PC-9 (cell line): ENCODE results near the gene SDCCAG8. TPM values are rescaled to one million over a fixed set of nuclear protein-coding genes. Genes with fewer than 3 reads are reported as not detected.

Experiments used
- BruUV-seq: library from RNA; stranded (reverse); fragments of 400-500 nt; replicated peaks from 2 replicates; lab custom pipeline; 2021; lab: Mats Ljungman, UMichigan
- CTCF ChIA-PET: fragments of 300-600 bp; sonication (Branson Sonifier 250); formaldehyde crosslinking; loops from one replicate; lab custom pipeline; 2022; ENCODE audit warnings: antibody characterized with exemption; lab: Charles Lee
- POLR2A ChIA-PET: fragments of 300-600 bp; sonication (Branson Sonifier 250); formaldehyde crosslinking; loops from one replicate; lab custom pipeline; 2022; ENCODE audit warnings: antibody characterized with exemption; ENCODE audit not compliant: unreplicated experiment; lab: Charles Lee
- DNase-seq, 2 experiments: peaks; one replicate each; pipeline versions ENCODE4 v3.0.0 to v3.0.0-alpha.2; 2015 to 2022; ENCODE audit warnings: mixed read lengths in 1 of 2
- H2AFZ ChIP-seq: fragments of 200-600 bp; sonication (generic); 2 replicates; pipeline ENCODE4 v1.8.1; 2017; ENCODE audit warnings: antibody characterized with exemption
- H3F3A ChIP-seq: fragments of 200-600 bp; sonication (generic); 2 replicates; pipeline ENCODE4 v1.8.1; 2017; ENCODE audit warnings: antibody characterized with exemption, mild to moderate bottlenecking, low read depth; ENCODE audit not compliant: insufficient read depth
- H3K27ac ChIP-seq: fragments of 200-600 bp; sonication (generic); 2 replicates; pipeline ENCODE4 v1.6.1; 2016; ENCODE audit warnings: mixed run types
- H3K27me3 ChIP-seq: fragments of 200-600 bp; sonication (generic); 2 replicates; pipeline ENCODE4 v1.6.1; 2016; ENCODE audit warnings: low read depth, mixed run types; ENCODE audit not compliant: insufficient read depth
- H3K36me3 ChIP-seq: fragments of 200-600 bp; sonication (generic); 2 replicates; pipeline ENCODE4 v1.6.1; 2016; ENCODE audit warnings: low read depth, mixed run types
- H3K4me1 ChIP-seq: fragments of 200-600 bp; sonication (generic); replicated peaks from 2 replicates; pipeline ENCODE4 v1.6.1; 2016; ENCODE audit warnings: mixed run types; ENCODE audit not compliant: insufficient read depth
- H3K4me2 ChIP-seq: fragments of 200-600 bp; sonication (generic); 2 replicates; pipeline ENCODE4 v1.6.1; 2017; ENCODE audit warnings: mixed run types
- H3K4me3 ChIP-seq: fragments of 200-600 bp; sonication (generic); 2 replicates; pipeline ENCODE4 v1.6.1; 2016; ENCODE audit warnings: mixed run types
- H3K79me2 ChIP-seq: fragments of 200-600 bp; sonication (generic); 2 replicates; pipeline ENCODE4 v1.6.1; 2017; ENCODE audit warnings: low read depth, mixed run types
- H3K9me2 ChIP-seq: fragments of 200-600 bp; sonication (generic); 2 replicates; pipeline ENCODE4 v1.8.1; 2017; ENCODE audit warnings: mild to moderate bottlenecking; ENCODE audit not compliant: insufficient read depth
- H3K9me3 ChIP-seq: fragments of 200-600 bp; sonication (generic); 2 replicates; pipeline ENCODE4 v1.8.1; 2016; ENCODE audit warnings: low read depth; ENCODE audit not compliant: insufficient read depth
- H4K20me1 ChIP-seq: fragments of 200-600 bp; sonication (generic); 2 replicates; pipeline ENCODE4 v1.8.1; 2017; ENCODE audit not compliant: insufficient read depth
- CTCF ChIP-seq: fragments of 200-600 bp; sonication (generic); conservative IDR thresholded peaks from 2 replicates; pipeline ENCODE4 v1.6.1; 2017; ENCODE audit warnings: mixed run types, antibody characterized with exemption, mild to moderate bottlenecking, moderate library complexity
- EZH2 ChIP-seq: fragments of 200-600 bp; sonication (generic); IDR thresholded peaks from 2 replicates; pipeline ENCODE4 v1.8.0; 2017; ENCODE audit warnings: antibody characterized with exemption, low read depth
- intact Hi-C: fragments of 100-400 bp; cut with micrococcal nuclease; formaldehyde crosslinking; loops from one replicate; pipeline ENCODE4 v1.10.0; 2022; ENCODE audit not compliant: unreplicated experiment
- total RNA-seq: library from RNA; stranded (reverse); gene quantifications from 2 replicates; pipeline ENCODE4 v1.2.3, GENCODE V29; 2021

The SDCCAG8 gene
- total RNA-seq, 1 experiment from 2014 or later, result 22.7 TPM

GRCh38 chr1:243499248-243499647, 243.4 kb downstream of the SDCCAG8 start:
- H3F3A ChIP-seq, result no peaks in the 10 kb centered on the region
- intact Hi-C loops, result no loop called here
- no peaks in the 10 kb centered on the region for H3K9me3 ChIP-seq
- H3K4me3 ChIP-seq, result no peak overlapping the region
- H3K9me2 ChIP-seq, result no peaks in the 10 kb centered on the region
- TF ChIP-seq EZH2 (no peak), CTCF (no peak)
- H3K36me3 ChIP-seq, result peaks cover 4% of the 10 kb centered on the region; the same call in 1 of the 2 replicates
- POLR2A ChIA-PET, result no interaction called here
- no peaks in the 10 kb centered on the region for H4K20me1 ChIP-seq
- H3K27me3 ChIP-seq, result no peaks in the 10 kb centered on the region
- no peaks in the 10 kb centered on the region for H3K4me1 ChIP-seq
- no peak for DNase-seq
- H3K27ac ChIP-seq, result no peak overlapping the region
- no peak overlapping the region for H2AFZ ChIP-seq
- CTCF ChIA-PET, result no interaction called here
- no peaks in the 10 kb centered on the region for H3K79me2 ChIP-seq
- H3K4me2 ChIP-seq, result no peak overlapping the region
- no TSS peak for BruUV-seq

GRCh38 chr1:243499711-243500110, 243.9 kb downstream of the SDCCAG8 start:
- no peak for DNase-seq
- Histone ChIP-seq H3K4me3 (no peak overlapping the region), H3K9me3 (no peaks in the 10 kb centered on the region), H3K9me2 (no peaks in the 10 kb centered on the region), H2AFZ (no peak overlapping the region), H3K4me2 (no peak overlapping the region), H3F3A (no peaks in the 10 kb centered on the region), H3K27me3 (no peaks in the 10 kb centered on the region), H3K27ac (no peak overlapping the region), H3K4me1 (no peaks in the 10 kb centered on the region), H3K36me3 (0 out of 2 replicates have a peak, but pooled peaks cover 4% of the 10 kb centered on the region), H3K79me2 (no peaks in the 10 kb centered on the region), H4K20me1 (no peaks in the 10 kb centered on the region)
- CTCF ChIA-PET, result no interaction called here
- intact Hi-C loops, result no loop called here
- BruUV-seq, result no TSS peak
- POLR2A ChIA-PET, result no interaction called here
- no peak for TF ChIP-seq EZH2
- TF ChIP-seq CTCF, result no peak

GRCh38 chr1:243500512-243500911, 244.7 kb downstream of the SDCCAG8 start:
- H3K27ac ChIP-seq, result no peak overlapping the region
- no peaks in the 10 kb centered on the region for H3K4me1 ChIP-seq
- H3K27me3 ChIP-seq, result no peaks in the 10 kb centered on the region
- intact Hi-C loops, result no loop called here
- H3K9me2 ChIP-seq, result no peaks in the 10 kb centered on the region
- BruUV-seq, result no TSS peak
- H3K4me2 ChIP-seq, result no peak overlapping the region
- no peaks in the 10 kb centered on the region for H3K79me2 ChIP-seq
- H3F3A ChIP-seq, result no peaks in the 10 kb centered on the region
- H4K20me1 ChIP-seq, result no peaks in the 10 kb centered on the region
- ChIA-PET POLR2A (no interaction called here), CTCF (no interaction called here)
- no peak overlapping the region for H3K4me3 ChIP-seq
- 0 out of 2 replicates have a peak, but pooled peaks cover 4% of the 10 kb centered on the region for H3K36me3 ChIP-seq
- H2AFZ ChIP-seq, result no peak overlapping the region
- DNase-seq, result no peak
- TF ChIP-seq CTCF, result no peak
- TF ChIP-seq EZH2, result no peak
- no peaks in the 10 kb centered on the region for H3K9me3 ChIP-seq
